Measurements from ENCODE around the gene TOR3A.

DNA sequence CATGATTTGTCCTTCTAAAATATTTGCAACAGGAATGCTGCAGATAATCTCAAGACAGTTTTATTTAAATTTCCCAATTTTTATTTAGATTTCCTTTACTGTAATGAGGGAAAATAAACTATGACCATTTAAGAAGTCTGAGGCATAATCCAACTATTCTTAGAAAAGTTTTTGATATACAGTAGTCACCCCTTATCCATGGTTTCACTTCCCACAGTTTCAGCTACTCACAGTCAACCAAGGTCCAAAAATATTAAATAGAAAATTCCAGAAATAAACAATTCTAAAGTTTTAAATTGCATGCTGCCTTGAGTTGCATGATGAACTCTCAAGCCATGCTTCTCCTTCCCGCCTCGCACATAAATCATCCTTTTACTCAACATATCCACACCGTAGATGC lies 33.3 kb downstream of the TOR3A start:
- TF ChIP-seq, protein P1, sequence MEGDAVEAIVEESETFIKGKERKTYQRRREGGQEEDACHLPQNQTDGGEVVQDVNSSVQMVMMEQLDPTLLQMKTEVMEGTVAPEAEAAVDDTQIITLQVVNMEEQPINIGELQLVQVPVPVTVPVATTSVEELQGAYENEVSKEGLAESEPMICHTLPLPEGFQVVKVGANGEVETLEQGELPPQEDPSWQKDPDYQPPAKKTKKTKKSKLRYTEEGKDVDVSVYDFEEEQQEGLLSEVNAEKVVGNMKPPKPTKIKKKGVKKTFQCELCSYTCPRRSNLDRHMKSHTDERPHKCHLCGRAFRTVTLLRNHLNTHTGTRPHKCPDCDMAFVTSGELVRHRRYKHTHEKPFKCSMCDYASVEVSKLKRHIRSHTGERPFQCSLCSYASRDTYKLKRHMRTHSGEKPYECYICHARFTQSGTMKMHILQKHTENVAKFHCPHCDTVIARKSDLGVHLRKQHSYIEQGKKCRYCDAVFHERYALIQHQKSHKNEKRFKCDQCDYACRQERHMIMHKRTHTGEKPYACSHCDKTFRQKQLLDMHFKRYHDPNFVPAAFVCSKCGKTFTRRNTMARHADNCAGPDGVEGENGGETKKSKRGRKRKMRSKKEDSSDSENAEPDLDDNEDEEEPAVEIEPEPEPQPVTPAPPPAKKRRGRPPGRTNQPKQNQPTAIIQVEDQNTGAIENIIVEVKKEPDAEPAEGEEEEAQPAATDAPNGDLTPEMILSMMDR (IDR thresholded peaks at IDR 0.05; ENCODE audit: low read depth, low read length, poor library complexity, severe bottlenecking): no peak
- no peak for TF ChIP-seq EZH2phosphoT487 (IDR thresholded peaks at IDR 0.05; ENCODE audit: borderline replicate concordance, low read length)

Measured in DOHH2 (cell line).